OCI-LY3 (cell line): ENCODE measurements around the gene TTLL8.

Experiments
- H2AFZ ChIP-seq: fragments of 200-600, 300-600 bp; shearing (Covaris generic); 2 replicates; pipeline ENCODE4 v1.6.0; 2014; ENCODE audit warnings: antibody characterized with exemption, low read depth, low read length
- H3K27ac ChIP-seq: fragments of 200-600, 300-600 bp; sonication (generic); 2 replicates; pipeline ENCODE4 v1.5.1; 2014; ENCODE audit warnings: mild to moderate bottlenecking, low read length, moderate library complexity, mixed read lengths
- H3K27me3 ChIP-seq: fragments of 200-600, 300-600 bp; sonication (generic); 2 replicates; pipeline ENCODE4 v1.6.1; 2014; ENCODE audit warnings: low read depth, low read length, mixed read lengths
- H3K36me3 ChIP-seq: fragments of 200-600, 300-600 bp; sonication (generic); replicated peaks from 2 replicates; pipeline ENCODE3; 2014; ENCODE audit warnings: low read depth, low read length, mixed read lengths
- H3K4me1 ChIP-seq: fragments of 300-600, 200-600 bp; sonication (generic); 2 replicates; pipeline ENCODE4 v1.6.1; 2014; ENCODE audit warnings: low read length, mixed read lengths
- H3K4me2 ChIP-seq: fragments of 200-600, 300-600 bp; sonication (generic); 2 replicates; pipeline ENCODE4 v1.6.1; 2014; ENCODE audit warnings: low read length, mixed read lengths
- H3K4me3 ChIP-seq: fragments of 300-600, 200-600 bp; sonication (generic); 2 replicates; pipeline ENCODE4 v1.5.1; 2014; ENCODE audit warnings: antibody characterized with exemption, mild to moderate bottlenecking, low read length, moderate library complexity
- H3K79me2 ChIP-seq: fragments of 300-600, 200-600 bp; shearing (Covaris generic); 2 replicates; pipeline ENCODE4 v1.6.1; 2014; ENCODE audit warnings: mild to moderate bottlenecking, low read length, mixed read lengths
- H3K9ac ChIP-seq: fragments of 300-600, 200-600 bp; shearing (Covaris generic); 2 replicates; pipeline ENCODE4 v1.6.0; 2014; ENCODE audit warnings: mild to moderate bottlenecking, low read length, moderate library complexity
- H3K9me3 ChIP-seq: fragments of 200-600, 300-600 bp; shearing (Covaris generic); 2 replicates; pipeline ENCODE4 v1.6.1; 2014; ENCODE audit warnings: low read length, mixed read lengths; ENCODE audit not compliant: insufficient read depth
- H4K20me1 ChIP-seq: fragments of 200-600, 300-600 bp; sonication (generic); 2 replicates; pipeline ENCODE4 v1.6.1; 2016; ENCODE audit warnings: low read length, mixed read lengths; ENCODE audit not compliant: insufficient read depth
- EZH2phosphoT487 ChIP-seq: fragments of 200-600 bp; shearing (Covaris generic); IDR thresholded peaks from 2 replicates; pipeline ENCODE4 v1.6.1; 2018; ENCODE audit warnings: antibody characterized with exemption, mixed run types, low read depth
- TF ChIP-seq, protein P1 (sequence below): fragments of 200-600, 300-600 bp; sonication (generic); IDR thresholded peaks from 2 replicates; pipeline ENCODE4 v1.5.1; 2014; ENCODE audit warnings: antibody characterized with exemption, low read length, low read depth

The TTLL8 gene

DNA sequence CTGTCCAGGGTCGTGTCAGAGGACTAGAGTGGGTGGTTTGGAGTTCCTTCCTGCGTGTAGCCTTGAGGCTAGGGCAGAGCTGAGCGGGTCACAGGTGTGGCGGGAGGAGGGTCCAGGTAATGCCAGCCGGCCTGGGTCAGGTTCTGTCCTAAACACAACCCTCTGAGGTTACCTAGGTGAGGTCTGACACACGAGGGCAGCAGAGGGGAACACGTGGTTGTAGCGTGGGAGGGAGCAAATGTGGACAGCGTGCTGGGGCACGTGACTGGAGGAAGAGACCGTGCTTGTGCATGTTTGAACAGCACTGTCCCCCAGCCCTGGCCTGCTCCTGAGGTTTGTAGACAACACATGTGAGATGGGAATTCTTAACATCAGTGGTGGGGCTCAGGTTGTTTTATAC, 44.8 kb upstream of the TTLL8 start:
- no peaks in the 10 kb centered on the region for H3K9me3 ChIP-seq
- no peak overlapping the region for H2AFZ ChIP-seq
- no peaks in the 10 kb centered on the region for H3K27me3 ChIP-seq
- H3K27ac ChIP-seq: no peak overlapping the region
- no peak for TF ChIP-seq EZH2phosphoT487
- no peak overlapping the region for H3K4me2 ChIP-seq
- H4K20me1 ChIP-seq: no peaks in the 10 kb centered on the region
- no peak overlapping the region for H3K9ac ChIP-seq
- H3K4me1 ChIP-seq: peaks cover 5% of the 10 kb centered on the region; the same call in 1 of the 2 replicates
- H3K4me3 ChIP-seq: no peak overlapping the region
- H3K36me3 ChIP-seq: no peaks in the 10 kb centered on the region
- no peaks in the 10 kb centered on the region for H3K79me2 ChIP-seq

DNA sequence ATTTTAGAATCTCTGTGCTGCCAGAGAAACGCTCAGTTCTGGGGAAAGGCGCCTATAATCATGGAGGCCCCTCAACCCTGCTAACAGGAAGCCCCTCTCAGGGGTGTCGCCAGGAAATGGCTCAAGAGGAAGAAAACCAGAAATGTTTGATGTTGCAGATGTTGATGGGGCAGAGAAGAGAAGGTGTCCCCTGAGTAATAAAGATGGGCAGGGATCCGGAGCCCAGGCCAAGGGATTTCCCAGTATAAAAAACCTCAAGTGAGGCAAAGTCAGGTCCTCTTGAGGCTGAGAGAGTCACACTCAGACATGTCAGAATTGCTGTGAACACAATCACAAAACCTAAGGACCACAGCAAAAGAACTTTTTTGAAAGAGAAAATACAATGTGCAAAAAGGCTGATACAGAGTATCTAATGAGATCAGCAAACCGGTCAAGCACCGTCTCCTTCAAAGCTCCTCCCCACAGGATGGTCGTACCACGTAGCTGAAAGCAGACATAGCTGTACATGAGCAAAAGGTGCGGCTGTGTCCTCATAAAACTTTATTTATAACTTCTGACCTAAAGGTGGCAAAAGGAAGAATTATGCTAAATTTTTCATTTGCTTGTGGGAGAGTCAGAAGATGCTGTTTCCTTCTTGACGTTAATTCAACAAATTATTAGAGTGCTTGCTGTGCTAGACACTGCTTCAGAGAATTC, 43.9 kb upstream of the TTLL8 start:
- no peak for TF ChIP-seq EZH2phosphoT487
- H3K36me3 ChIP-seq: no peaks in the 10 kb centered on the region
- no peaks in the 10 kb centered on the region for H3K27me3 ChIP-seq
- no peak overlapping the region for H3K4me3 ChIP-seq
- no peak overlapping the region for H3K9ac ChIP-seq
- peaks cover 5% of the 10 kb centered on the region; the same call in 1 of the 2 replicates for H3K4me1 ChIP-seq
- no peaks in the 10 kb centered on the region for H4K20me1 ChIP-seq
- H3K4me2 ChIP-seq: no peak overlapping the region; the same call in 1 of the 2 replicates
- no peaks in the 10 kb centered on the region for H3K9me3 ChIP-seq
- no peaks in the 10 kb centered on the region for H3K79me2 ChIP-seq
- no peak overlapping the region for H3K27ac ChIP-seq
- H2AFZ ChIP-seq: no peak overlapping the region

- Histone ChIP-seq H3K9me3 (no peaks in the 10 kb centered on the region), H3K27ac (no peak overlapping the region), H3K27me3 (peaks cover 6% of the 10 kb centered on the region; the same call in 1 of the 2 replicates), H3K9ac (no peak overlapping the region), H3K4me3 (no peak overlapping the region), H3K4me1 (no peaks in the 10 kb centered on the region), H3K36me3 (no peaks in the 10 kb centered on the region), H3K4me2 (no peak overlapping the region), H4K20me1 (no peaks in the 10 kb centered on the region), H3K79me2 (no peaks in the 10 kb centered on the region), H2AFZ (no peak overlapping the region)
- no peak for TF ChIP-seq EZH2phosphoT487
- TF ChIP-seq, protein P1, sequence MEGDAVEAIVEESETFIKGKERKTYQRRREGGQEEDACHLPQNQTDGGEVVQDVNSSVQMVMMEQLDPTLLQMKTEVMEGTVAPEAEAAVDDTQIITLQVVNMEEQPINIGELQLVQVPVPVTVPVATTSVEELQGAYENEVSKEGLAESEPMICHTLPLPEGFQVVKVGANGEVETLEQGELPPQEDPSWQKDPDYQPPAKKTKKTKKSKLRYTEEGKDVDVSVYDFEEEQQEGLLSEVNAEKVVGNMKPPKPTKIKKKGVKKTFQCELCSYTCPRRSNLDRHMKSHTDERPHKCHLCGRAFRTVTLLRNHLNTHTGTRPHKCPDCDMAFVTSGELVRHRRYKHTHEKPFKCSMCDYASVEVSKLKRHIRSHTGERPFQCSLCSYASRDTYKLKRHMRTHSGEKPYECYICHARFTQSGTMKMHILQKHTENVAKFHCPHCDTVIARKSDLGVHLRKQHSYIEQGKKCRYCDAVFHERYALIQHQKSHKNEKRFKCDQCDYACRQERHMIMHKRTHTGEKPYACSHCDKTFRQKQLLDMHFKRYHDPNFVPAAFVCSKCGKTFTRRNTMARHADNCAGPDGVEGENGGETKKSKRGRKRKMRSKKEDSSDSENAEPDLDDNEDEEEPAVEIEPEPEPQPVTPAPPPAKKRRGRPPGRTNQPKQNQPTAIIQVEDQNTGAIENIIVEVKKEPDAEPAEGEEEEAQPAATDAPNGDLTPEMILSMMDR: no peak
Measured at GRCh38 chr22:50098052-50098451, 40.0 kb upstream of the TTLL8 start.

GRCh38 chr22:50092342-50092741, 34.2 kb upstream of the TTLL8 start:
- Histone ChIP-seq H3K79me2 (no peaks in the 10 kb centered on the region), H3K4me2 (no peak overlapping the region), H4K20me1 (no peaks in the 10 kb centered on the region), H2AFZ (no peak overlapping the region), H3K27ac (no peak overlapping the region), H3K4me1 (no peaks in the 10 kb centered on the region), H3K9ac (no peak overlapping the region), H3K27me3 (peaks cover 6% of the 10 kb centered on the region; the same call in 1 of the 2 replicates), H3K36me3 (no peaks in the 10 kb centered on the region), H3K9me3 (no peaks in the 10 kb centered on the region), H3K4me3 (no peak overlapping the region)
- no peak for TF ChIP-seq EZH2phosphoT487
- TF ChIP-seq, protein P1: no peak

DNA sequence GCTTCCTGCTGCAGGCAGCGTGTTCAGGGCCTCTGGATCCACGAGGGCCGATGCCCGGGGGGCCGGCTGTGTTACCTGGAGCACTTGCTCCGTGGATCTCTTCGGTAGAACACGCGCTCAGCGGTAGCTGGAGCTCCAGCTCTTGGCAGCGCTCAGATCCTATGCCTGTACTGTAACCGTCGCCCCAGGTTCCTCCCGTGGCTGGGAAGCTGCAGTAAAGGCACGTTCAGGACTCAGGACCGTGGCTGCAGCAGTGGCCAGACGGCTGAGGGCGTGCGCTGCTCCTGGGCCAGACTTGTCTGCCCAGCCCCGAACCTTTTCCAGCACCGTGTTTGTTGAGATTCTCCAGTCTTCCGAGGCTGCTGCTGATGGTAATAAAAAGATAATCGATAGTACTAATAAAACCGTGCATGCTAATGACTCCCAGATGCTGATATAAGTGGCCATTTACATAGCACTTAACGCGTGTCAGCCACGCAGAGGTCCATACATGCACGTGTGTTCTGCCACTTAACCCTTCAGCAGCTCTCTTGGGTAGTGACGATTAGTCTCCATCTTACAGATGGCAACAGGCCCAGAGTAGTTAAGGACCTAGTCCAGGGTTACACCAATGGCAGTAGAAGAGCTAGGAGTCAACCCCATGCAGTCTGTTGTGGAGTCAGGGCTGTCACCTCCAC, 33.1 kb upstream of the TTLL8 start:
- no peak for TF ChIP-seq EZH2phosphoT487
- TF ChIP-seq, protein P1: no peak
- H3K27ac ChIP-seq: no peak overlapping the region
- H3K36me3 ChIP-seq: no peaks in the 10 kb centered on the region
- H2AFZ ChIP-seq: no peak overlapping the region
- H3K27me3 ChIP-seq: peaks cover 3% of the 10 kb centered on the region; the same call in 1 of the 2 replicates
- no peak overlapping the region for H3K4me3 ChIP-seq
- no peaks in the 10 kb centered on the region for H3K9me3 ChIP-seq
- H3K79me2 ChIP-seq: no peaks in the 10 kb centered on the region
- H4K20me1 ChIP-seq: no peaks in the 10 kb centered on the region
- no peaks in the 10 kb centered on the region for H3K4me1 ChIP-seq
- H3K4me2 ChIP-seq: no peak overlapping the region
- H3K9ac ChIP-seq: no peak overlapping the region
